A549 (cell line): ENCODE results near the gene AP4E1.

ENCODE experiments used
- CBX8 ChIP-seq: fragments of 200-600 bp; sonication (generic); IDR thresholded peaks from 2 replicates; pipeline ENCODE4 v1.6.1; 2016
- CHD4 ChIP-seq: fragments of 200-600 bp; sonication (generic); IDR thresholded peaks from 2 replicates; pipeline ENCODE4 v1.6.1; 2016; ENCODE audit warnings: antibody characterized with exemption, mild to moderate bottlenecking, borderline replicate concordance
- EP300 ChIP-seq, 2 experiments: fragments of >200 bp; sonication (Bioruptor Twin); formaldehyde crosslinking; IDR thresholded peaks; 2 replicates in 1 of 2; 3 replicates in 1 of 2; pipeline ENCODE4 v1.6.1; 2016 to 2017
- HDAC2 ChIP-seq: fragments of 200-600 bp; sonication (generic); IDR thresholded peaks from 2 replicates; pipeline ENCODE4 v1.6.1; 2016
- POLR2A ChIP-seq: IDR thresholded peaks from 2 replicates; pipeline ENCODE4 v1.6.1; 2012; ENCODE audit warnings: mild to moderate bottlenecking, low read length
- RARB ChIP-seq: fragments of 250-450 bp; sonication (Bioruptor Pico); IDR thresholded peaks from 2 replicates; pipeline ENCODE4 v1.8.0; 2021; ENCODE audit warnings: mild to moderate bottlenecking, moderate library complexity
- SREBF2 ChIP-seq: fragments of 450-650 bp; IDR thresholded peaks from 2 replicates; pipeline ENCODE4 v1.6.1; 2014; ENCODE audit warnings: mild to moderate bottlenecking, moderate library complexity
- TF ChIP-seq, protein P1 (sequence below): fragments of >200 bp; sonication (Bioruptor Twin); formaldehyde crosslinking; IDR thresholded peaks from 3 replicates; pipeline ENCODE4 v1.5.1; 2016
- TF ChIP-seq, protein P2 (sequence below): IDR thresholded peaks from 2 replicates; pipeline ENCODE4 v1.6.1; 2012
- TF ChIP-seq, protein P3 (sequence below): fragments of >200 bp; sonication (Bioruptor Twin); formaldehyde crosslinking; IDR thresholded peaks from 3 replicates; pipeline ENCODE4 v1.6.1; 2016

DNA sequence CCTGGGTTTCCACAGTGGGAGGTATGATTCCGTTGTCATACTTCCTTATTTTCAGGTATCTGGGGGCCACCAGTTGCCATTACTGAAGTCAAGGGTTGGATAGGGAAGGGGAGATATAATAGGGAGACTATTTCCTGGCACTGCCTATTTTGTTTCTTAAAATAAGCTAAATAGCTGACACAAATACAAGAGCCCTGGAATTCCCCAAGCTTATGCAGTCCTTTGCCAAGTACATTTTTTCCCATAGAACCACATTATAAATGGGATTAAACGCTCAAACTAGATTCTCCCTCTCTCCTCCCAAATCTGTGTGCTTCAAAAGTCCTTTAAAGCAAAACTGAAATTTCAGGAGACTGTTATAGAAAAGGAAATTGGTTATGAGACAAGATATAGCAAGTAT lies 68.7 kb downstream of the AP4E1 start:
- TF ChIP-seq, protein P1, sequence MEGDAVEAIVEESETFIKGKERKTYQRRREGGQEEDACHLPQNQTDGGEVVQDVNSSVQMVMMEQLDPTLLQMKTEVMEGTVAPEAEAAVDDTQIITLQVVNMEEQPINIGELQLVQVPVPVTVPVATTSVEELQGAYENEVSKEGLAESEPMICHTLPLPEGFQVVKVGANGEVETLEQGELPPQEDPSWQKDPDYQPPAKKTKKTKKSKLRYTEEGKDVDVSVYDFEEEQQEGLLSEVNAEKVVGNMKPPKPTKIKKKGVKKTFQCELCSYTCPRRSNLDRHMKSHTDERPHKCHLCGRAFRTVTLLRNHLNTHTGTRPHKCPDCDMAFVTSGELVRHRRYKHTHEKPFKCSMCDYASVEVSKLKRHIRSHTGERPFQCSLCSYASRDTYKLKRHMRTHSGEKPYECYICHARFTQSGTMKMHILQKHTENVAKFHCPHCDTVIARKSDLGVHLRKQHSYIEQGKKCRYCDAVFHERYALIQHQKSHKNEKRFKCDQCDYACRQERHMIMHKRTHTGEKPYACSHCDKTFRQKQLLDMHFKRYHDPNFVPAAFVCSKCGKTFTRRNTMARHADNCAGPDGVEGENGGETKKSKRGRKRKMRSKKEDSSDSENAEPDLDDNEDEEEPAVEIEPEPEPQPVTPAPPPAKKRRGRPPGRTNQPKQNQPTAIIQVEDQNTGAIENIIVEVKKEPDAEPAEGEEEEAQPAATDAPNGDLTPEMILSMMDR, result no peak
- TF ChIP-seq, protein P2, sequence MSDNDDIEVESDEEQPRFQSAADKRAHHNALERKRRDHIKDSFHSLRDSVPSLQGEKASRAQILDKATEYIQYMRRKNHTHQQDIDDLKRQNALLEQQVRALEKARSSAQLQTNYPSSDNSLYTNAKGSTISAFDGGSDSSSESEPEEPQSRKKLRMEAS, result no peak
- TF ChIP-seq, protein P3, sequence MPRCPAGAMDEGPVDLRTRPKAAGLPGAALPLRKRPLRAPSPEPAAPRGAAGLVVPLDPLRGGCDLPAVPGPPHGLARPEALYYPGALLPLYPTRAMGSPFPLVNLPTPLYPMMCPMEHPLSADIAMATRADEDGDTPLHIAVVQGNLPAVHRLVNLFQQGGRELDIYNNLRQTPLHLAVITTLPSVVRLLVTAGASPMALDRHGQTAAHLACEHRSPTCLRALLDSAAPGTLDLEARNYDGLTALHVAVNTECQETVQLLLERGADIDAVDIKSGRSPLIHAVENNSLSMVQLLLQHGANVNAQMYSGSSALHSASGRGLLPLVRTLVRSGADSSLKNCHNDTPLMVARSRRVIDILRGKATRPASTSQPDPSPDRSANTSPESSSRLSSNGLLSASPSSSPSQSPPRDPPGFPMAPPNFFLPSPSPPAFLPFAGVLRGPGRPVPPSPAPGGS, result no peak
- TF ChIP-seq RARB (CRISPR knock-in tag) (no peak), CHD4 (no peak), EP300 (IDR thresholded peaks at IDR 0.05) (no peak), HDAC2 (no peak), POLR2A (no peak), SREBF2 (no peak), CBX8 (no peak)
